Stimulated activated CD8-positive, alpha-beta memory T cell treated with anti-CD3 and anti-CD28 coated beads, Interleukin-12 subunit alpha, Interleukin-12 subunit beta, amount 100 ng/mL, for 1 hour (primary cell): ENCODE measurements around the gene ZFP2.
"Not testable (repeated sequence)": the region's sequence is repeated elsewhere in the genome, so short reads cannot be mapped to it uniquely, and the experiment has no call there.

Experiments used
- DNase-seq: peaks from one replicate; pipeline ENCODE4 v3.0.0-alpha.2; 2020; ENCODE audit warnings: low read depth

The ZFP2 gene

DNA sequence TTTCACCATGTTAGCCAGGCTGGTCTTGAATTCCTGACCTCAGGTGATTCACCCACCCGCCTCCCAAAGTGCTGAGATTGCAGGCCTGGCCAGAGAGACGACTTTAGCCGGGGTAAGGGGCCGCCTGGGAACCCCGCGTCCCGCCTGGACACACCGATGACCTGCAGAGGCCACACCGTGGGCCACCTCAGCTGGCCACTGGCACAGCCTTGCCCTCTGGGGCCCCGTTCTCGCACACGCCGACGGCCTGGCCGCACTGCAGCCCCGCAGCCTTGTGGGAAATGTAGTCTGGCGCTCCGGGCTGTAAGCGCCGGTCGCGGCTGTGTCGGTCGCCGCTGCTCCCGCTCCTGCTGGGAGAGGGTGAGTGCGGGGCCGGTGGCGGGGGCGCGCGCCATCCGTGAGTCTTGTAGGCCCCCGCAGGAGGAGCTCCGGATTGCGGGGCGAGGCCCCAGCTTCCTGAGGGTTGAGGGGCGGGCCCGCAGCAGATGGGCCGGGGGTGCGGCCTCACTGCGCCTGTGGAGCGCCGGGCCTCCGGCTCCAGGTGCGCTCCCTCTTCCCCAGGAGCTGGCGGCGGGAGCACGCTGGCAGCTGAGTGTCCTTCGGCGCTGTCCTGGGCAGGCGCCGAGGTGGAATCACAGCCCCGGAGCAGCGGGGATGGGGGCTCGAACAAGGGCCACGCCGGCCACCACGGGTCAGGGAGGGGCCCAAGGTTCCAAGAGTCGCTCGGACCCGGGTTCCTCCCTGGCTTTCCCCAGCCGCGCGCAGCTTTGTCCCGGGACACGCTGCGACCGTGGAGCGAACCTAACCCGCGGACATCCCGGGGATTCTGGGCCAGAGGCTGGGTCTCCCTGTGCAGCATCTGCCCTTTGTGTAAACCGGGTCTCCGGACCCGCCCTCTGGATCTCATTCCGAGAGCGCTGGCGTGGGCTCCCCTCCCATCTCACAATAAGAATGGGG lies at the start of gene ZFP2:
Gene ZFP2, plus strand, starts transcription at position 299 of the 957 bp plus-strand sequence. CDS start 35,401 bp downstream, outside the sequence.
- no peak for DNase-seq

DNA sequence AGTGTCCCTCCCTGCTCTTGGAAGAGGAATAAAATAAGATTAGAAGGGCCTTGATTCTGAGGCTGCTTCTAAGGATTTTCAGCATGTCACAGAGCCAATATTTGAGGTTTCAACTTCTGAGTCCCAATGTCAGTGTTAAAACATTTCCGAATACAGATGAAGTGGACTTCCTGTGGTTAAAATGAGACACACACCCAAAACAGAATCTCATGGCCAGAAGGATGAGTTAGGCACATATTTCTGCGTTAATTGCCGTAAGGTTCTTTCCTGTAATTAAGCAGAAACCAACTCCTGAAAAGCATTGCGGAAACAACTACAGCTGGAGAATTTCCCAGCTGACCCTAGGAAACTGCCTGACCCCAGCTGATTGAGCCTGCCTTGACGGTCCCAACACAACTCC lies 46.4 kb upstream of the ZFP2 start:
- no peak for DNase-seq

DNA sequence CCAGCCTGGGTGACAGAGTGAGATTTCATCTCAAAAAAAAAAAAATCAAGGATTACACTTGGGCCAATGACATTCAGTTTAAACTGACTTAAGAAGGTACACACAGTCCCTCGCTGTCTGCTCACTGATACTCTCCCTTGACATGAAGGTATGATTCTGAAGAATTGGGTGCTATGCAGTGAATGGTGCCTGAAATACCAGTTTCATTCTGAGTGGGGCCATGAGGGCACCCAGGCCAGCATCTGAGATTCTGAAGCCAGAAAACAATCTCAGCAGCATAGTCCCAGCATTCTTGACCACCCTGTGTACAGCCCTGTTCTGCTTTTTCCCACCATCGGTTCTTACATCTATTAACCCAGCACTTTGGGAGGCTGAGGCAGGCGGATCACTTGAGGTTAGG lies 43.8 kb upstream of the ZFP2 start:
- no peak for DNase-seq

DNA sequence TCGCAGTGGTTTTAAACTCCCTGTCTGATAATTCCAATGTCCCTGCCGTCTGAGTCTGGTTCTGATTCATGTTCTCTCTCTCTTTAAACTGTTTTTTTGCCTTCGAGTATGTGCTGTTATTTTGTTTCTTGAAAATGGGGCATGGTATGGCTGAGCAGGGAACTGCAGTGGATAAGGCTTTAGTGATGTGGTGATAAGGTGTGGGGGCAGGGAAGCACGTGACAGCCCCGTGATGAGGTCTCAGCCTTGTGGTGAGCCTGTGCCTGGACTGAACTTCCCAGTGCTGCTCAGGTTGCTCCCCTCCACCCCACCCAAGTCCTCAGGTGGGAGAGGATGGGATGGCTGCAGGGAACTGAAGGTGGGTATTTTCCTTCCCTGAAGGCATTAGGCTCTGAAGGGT lies 41.4 kb upstream of the ZFP2 start:
- DNase-seq, result no peak

DNA sequence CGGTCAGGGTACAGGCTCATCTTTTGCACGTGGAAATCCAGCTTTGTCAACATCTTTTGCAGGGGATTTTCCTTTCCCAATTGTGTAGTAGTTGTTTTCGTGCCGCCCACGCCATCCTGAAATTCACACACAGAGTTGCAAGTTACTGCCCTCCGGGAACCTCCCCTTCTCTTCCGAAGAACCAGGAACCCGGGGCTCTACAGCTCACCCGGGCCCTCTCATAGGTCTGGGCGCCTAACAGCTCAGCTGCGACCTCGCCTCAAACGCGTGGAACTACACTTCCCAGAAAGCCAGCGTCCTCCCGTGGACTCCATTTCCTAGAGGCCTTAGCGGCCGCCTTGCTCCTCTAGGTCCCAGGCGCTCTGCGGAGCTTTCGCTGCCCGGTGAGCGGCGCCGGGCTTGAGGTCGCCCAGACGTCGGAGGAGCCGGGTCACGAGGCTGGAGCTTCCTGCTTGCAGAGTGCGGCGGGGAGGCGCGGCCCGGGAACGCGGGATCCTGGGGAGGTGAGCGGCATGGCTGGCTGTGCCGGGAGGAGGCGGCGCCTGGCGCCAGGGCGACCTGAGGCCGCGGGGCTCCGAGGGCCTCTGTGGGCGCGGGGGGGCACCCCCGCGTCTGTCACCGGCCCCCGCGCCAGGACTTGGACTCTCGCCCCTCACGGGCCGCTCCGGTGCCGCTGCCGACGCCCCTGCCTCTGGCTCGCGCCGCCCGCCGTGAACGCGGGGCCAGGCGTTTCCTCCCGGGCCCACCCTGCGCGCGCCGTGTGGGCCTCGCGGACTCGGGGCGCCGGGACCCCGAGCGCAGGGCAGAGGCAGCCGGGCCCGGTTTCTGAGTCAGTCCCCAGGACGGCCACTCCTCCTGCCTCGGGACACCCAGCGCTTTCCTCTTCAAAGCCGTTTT lies 35.8 kb upstream of the ZFP2 start, which contains the start of gene ZNF354B:
Gene ZNF354B, plus strand, starts transcription at position 329 of the 897 bp plus-strand sequence. CDS start 1,095 bp downstream, outside the sequence.
- DNase-seq, result peak; percentile 61

DNA sequence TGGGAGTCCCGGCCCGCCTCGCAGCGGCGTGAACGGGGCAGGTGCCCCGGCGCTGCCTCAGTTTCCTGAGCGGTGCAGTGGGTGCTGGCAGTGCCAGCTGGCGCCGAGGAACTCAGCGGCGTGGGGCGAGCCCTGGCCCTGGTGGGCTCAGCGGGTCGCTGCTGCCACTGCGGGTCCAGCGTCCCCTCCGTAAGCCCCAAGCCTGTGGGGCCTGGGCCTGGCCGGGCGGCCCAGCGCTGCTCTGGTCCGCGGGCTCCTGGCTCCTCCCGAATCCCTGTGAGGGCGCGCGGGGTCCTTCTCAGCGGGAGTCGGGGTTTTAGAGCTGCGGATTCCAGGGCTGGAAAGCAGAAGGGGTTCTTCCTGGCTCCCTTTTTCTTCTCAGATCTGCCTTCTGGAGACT lies 35.1 kb upstream of the ZFP2 start:
- DNase-seq, result not testable (repeated sequence)

DNA sequence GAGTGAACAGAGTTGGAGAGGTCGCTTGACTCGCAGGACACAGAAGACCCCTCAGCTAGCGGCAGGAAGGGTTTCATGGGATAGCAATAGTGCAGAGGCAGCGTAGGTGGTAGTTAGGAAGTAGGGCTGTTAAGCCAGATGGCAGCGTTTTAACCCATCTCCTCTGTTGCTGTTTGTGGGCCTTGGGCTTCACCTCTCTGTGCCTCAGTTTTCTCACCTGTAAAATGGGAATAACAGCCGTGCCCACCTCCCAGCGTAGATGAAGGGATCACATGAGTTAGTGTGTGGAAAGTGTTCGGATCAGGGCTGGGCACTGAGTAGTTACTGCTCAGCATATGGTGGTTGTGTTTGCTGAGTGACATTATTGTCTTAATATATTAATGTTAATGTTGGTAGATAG lies 34.1 kb upstream of the ZFP2 start:
- no peak for DNase-seq

DNA sequence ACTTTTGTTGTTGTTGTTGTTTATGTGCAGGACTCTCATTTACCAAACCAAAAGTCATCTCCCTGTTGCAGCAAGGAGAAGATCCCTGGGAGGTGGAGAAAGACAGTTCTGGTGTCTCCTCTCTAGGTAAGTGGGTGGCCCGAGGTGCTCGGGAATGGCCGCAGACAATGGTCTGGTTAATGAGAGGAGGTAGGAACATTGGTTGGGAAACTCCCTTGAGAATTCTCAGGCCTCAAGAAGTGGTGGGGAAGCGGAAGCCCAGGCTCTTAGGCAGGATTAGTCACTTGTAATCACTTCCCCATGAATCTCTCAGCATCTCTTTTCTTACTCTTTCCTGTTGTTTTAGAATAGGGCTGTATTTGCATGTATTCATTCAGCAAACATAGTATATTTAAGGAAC lies 28.8 kb upstream of the ZFP2 start:
- no peak for DNase-seq

DNA sequence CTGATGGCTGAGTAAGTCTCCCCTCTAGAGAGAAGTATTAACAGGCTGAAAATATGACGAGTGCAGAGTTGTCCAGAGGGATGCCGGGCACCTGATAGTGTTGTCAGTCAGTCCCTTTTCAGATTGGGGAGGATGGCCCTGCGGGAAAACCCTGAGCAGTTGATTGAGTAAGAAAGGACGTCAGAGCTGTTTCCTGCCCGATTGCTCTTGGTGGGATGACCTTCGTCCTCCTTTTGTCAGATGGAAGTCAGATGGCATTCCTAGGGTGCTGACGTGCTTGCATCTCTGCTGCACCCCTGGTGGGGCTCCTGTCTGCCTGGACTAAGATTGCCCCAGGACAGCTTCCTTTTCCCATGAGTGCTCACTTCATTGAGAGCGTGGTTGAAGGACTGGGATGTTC lies 26.1 kb upstream of the ZFP2 start:
- no peak for DNase-seq

DNA sequence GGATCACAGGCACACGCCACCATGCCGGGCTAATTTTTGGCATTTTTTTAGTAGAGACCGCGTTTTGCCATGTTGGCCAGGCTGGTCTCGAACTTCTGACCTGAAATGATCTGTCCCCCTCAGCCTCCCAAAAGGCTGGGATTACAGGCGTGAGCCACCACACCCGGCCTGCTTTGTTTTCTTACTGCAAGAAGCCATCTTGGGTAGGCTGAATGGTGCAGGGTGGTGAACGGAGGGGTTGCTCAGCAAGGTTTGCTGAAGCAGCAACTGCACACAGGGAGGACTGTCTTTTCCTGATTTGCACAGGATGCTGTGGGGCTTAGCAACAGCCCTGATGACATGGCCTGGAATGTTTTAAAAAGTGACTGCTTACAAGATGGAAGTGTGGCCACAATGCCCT lies 25.3 kb upstream of the ZFP2 start:
- DNase-seq, result no peak

DNA sequence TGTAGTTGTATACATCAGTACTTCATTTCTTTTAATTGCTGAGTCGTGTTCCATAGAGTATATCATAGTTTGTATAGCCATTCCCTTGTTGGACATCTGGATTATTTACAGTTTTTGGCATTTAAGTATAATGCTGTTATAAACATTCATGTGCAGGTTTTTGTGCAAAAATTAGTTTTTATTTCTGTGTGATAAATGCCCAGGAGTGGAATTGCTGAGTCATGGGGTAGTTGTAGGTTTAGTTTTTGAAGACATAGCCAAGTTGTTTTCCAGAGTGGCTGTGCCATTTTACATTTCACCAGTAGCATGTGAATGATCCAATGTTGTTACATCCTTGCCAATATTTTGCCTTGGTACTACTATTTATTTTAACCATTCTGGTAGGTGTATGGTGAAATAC lies 23.4 kb upstream of the ZFP2 start:
- no peak for DNase-seq

DNA sequence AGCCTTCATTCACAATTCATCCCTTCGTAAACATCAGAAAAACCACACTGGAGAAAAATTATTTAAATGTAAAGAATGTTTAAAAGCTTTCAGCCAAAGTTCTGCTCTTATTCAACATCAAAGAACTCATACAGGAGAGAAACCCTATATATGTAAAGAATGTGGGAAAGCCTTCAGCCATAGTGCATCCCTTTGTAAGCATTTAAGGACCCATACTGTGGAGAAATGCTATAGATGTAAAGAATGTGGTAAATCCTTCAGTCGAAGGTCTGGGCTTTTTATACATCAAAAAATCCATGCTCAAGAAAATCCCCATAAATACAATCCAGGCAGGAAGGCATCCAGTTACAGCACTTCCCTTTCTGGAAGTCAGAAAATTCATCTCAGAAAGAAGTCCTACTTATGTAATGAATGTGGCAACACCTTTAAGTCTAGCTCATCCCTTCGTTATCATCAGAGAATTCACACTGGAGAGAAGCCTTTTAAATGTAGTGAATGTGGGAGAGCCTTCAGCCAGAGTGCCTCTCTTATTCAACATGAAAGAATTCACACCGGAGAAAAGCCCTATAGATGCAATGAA lies 12.5 kb upstream of the ZFP2 start:
- DNase-seq, result not testable (repeated sequence)

DNA sequence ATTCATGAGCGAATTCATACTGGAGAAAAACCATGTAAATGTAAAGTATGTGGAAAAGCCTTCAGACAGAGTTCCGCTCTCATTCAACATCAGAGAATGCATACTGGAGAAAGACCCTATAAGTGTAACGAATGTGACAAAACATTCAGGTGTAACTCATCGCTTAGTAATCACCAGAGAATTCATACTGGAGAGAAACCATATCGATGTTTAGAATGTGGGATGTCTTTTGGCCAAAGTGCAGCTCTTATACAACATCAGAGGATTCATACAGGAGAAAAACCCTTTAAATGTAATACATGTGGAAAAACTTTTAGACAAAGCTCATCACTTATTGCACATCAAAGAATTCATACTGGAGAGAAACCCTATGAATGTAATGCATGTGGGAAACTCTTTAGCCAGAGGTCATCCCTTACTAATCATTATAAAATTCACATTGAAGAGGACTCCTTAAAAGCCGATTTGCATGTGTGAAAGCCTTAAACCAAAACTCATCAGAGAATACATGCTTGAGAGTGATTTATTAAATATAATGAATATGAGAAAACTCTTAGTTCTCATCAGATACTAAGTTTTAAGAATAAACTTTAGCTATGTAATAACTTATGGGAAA lies 11.8 kb upstream of the ZFP2 start:
- DNase-seq, result no peak

DNA sequence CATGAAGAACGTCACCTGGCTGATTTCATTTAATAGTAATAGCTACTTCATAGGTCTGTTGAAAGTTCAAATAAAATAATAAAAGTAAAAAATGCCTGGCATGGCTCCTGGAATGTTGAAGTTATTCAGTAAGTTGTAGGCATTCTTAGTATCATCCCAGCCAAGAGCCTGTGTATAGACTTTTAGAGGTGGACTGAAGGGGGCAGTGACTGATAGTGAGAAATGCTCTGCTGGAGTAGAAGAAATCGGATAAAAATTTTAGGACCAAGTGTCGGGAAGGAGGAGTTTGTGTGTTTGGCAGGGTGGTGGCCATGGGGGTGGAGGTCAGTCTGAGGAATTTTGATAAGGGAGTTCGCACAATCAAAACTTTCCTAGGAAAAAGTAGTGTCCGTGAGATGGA lies 3.6 kb downstream of the ZFP2 start:
- DNase-seq, result no peak

DNA sequence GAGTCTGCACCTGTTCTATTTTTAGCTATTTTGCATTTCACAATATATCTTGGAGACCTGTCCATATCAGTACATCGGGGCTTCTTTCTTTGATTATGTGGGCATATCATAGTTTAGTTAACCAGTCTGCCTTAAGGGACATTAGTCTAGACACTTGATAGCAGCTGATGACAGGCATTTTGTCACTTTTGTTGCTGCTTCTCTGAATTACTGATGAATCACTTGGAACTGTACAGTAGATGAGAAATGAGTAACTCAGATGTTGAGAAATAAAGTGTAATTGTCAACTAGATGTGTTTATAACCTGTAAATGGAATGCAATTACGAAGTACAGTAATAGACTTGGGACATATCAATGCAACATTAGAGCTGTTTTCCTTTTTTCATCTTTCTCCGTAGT lies 7.1 kb downstream of the ZFP2 start:
- no peak for DNase-seq

DNA sequence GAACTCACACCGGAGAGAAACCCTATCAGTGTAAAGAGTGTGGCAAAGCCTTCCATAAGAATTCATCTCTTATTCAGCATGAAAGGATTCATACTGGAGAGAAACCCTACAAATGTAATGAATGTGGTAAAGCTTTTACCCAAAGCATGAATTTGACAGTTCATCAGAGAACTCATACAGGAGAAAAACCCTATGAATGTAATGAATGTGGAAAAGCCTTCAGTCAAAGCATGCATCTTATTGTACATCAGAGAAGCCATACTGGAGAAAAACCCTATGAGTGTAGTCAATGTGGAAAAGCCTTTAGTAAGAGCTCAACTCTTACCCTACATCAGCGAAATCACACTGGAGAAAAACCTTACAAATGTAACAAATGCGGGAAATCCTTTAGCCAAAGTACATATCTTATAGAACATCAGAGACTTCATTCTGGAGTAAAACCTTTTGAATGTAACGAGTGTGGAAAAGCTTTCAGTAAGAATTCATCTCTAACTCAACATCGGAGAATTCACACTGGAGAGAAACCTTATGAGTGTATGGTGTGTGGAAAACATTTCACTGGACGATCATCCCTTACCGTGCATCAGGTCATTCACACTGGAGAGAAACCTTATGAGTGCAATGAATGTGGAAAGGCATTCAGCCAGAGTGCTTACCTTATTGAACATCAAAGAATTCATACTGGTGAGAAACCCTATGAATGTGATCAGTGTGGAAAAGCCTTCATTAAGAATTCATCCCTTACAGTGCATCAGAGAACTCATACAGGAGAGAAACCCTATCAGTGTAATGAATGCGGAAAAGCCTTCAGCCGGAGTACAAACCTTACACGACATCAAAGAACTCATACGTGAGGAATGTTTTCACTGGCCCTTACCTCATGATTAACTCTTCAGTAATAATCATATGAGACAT lies 36.4 kb downstream of the ZFP2 start:
- DNase-seq, result no peak

DNA sequence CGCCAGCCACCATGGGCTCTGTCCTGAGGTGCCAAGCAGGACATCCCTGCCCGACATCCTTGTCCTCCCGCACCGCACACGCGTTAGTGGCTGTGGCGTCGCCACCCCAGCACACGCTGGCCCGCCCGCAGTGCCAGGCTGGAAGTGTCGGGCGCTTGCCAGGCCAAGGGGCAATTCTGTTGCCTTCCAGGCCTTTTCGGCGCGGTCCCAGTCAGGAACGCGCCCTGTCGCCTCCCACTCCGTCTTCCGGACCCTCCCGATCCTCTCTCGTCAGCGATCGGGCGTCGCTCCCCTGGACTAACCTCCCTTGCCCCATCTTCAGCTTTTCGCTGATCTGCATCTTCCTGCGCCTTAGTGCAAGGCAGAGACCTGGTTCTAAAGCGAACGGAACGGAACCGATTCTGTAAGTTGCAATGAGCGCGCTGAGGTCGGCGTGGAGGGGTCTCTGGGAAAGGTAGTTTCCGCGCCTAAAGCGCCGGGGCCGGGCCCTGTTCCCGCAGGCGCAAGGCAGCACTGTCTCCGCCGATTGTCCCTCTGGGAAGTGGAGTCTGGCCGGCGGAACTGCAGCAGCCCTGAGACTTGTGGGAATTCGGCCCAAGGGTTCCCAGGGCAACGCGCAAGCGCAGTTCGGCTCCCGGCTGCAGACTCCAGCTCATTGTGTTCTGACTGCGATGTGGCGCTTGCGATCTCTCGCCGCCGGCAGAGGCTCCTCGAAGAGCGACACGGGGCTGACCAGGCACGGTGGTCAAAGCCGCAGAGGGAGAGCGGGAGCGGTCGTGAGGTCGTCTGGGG lies 45.1 kb downstream of the ZFP2 start, which contains the start of gene ZNF454:
Gene ZNF454, plus strand, starts transcription at position 630 of the 792 bp plus-strand sequence. CDS start 1,594 bp downstream, outside the sequence.
- no peak for DNase-seq

DNA sequence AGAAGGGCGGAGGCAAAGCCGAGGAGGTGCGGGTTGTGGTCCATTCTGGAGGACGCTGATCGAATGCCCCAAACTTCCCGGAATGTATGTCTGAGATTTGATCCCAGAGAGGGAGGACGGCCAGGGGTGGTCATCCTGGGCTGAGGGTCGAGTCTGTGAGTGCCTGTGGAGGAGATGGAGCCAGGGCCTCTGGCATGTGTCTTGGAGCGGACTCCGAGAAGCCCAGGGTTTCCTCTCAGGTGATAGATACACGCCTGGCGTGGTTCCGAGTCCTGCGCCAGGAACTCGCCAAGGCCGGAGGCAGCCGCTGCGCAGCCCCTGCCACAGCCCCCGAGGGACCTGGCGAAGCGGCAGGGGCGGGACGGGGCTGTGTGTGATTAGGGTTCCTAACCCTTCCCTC lies 45.6 kb downstream of the ZFP2 start:
- no peak for DNase-seq

DNA sequence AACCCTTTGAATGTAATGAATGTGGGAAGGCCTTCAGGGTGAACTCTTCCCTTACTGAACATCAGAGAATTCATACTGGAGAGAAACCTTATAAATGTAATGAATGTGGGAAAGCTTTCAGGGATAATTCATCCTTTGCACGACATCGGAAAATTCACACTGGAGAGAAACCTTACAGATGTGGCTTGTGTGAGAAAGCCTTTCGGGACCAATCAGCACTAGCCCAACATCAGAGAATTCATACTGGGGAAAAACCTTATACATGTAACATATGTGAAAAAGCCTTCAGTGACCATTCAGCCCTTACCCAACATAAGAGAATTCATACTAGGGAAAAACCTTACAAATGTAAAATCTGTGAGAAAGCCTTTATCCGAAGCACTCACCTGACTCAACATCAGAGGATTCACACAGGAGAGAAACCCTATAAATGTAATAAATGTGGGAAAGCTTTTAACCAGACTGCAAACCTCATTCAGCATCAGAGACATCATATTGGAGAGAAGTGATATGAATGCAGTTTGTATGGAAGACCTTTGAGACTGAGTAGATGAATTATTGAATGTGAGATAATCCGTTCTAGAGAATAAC lies 69.8 kb downstream of the ZFP2 start:
- DNase-seq, result no peak
